Gastroesophageal sphincter (tissue), 4 donors: ENCODE data around the gene ADIG. TPM values are rescaled to one million over a fixed set of nuclear protein-coding genes. Genes with fewer than 3 reads are reported as not detected.

Source experiments
- ATAC-seq: fragments of 150-250 bp; one replicate; pipeline ENCODE4 v1.9.1; 2016; ENCODE audit warnings: mild to moderate bottlenecking, moderate library complexity
- H3K27ac ChIP-seq, 4 donors: fragments of 200-600 bp; sonication (generic) in 3 of 4; 1 replicate in 3 of 4; 2 replicates in 1 of 4; pipeline ENCODE4 v1.5.1; 2016 to 2019
- H3K27me3 ChIP-seq: fragments of 200-600 bp; sonication (generic); one replicate; pipeline ENCODE4 v1.5.1; 2019
- H3K36me3 ChIP-seq, 2 donors: fragments of 200-600 bp; sonication (generic); one replicate each; pipeline ENCODE4 v1.5.1; 2019; ENCODE audit warnings: control low read depth in 1 of 2
- H3K4me1 ChIP-seq, 3 donors: fragments of 200-600 bp; sonication (generic); 1 replicate in 2 of 3; 2 replicates in 1 of 3; pipeline ENCODE4 v1.5.1; 2016 to 2019; ENCODE audit warnings: control low read depth in 2 of 3
- H3K4me3 ChIP-seq, 2 donors: fragments of 200-600 bp; sonication (generic); one replicate each; pipeline ENCODE4 v1.5.1; 2019; ENCODE audit warnings: mild to moderate bottlenecking in 1 of 2, moderate library complexity in 1 of 2
- H3K9me3 ChIP-seq, 3 donors: fragments of 200-600 bp; sonication (generic); one replicate each; pipeline ENCODE4 v1.5.1; 2017 to 2019; ENCODE audit warnings: control low read depth in 2 of 3
- EP300 ChIP-seq: sonication (generic); formaldehyde crosslinking; IDR thresholded peaks from one replicate; pipeline ENCODE4 v1.6.1; 2017; ENCODE audit warnings: antibody characterized with exemption, mild to moderate bottlenecking
- POLR2A ChIP-seq, 2 donors: fragments of 450-650 bp; IDR thresholded peaks; one replicate each; pipeline ENCODE4 v1.6.1; 2017; ENCODE audit warnings: antibody characterized with exemption in 2 of 2, mild to moderate bottlenecking in 2 of 2, moderate library complexity in 1 of 2
- POLR2AphosphoS5 ChIP-seq: sonication (generic); formaldehyde crosslinking; IDR thresholded peaks from one replicate; pipeline ENCODE4 v1.6.1; 2017; ENCODE audit warnings: antibody characterized with exemption
- WGBS, 2 donors: methylation state at CpG; one replicate each; pipeline ENCODE4 v1.1.5; 2018; ENCODE audit warnings: low coverage in 1 of 2; 5-methylcytosine and 5-hydroxymethylcytosine counted together
- total RNA-seq, 4 donors: library from RNA; depleted of rRNA; stranded (reverse); fragments of >200 nt; gene quantifications; one replicate each; pipeline ENCODE4 v1.1.0, GENCODE V29; 2016
- TF ChIP-seq, protein P1 (sequence below), 4 experiments: fragments of 200-600 bp in 2 of 4; fragments of 450-650 bp in 2 of 4; sonication (generic) in 1 of 4; IDR thresholded peaks; one replicate each; pipeline ENCODE4 v1.5.1; 2017 to 2019; ENCODE audit warnings: antibody characterized with exemption in 4 of 4, mild to moderate bottlenecking in 2 of 4, moderate library complexity in 2 of 4

The ADIG gene
- total RNA-seq, 4 donors from 2014 or later = not detected

DNA sequence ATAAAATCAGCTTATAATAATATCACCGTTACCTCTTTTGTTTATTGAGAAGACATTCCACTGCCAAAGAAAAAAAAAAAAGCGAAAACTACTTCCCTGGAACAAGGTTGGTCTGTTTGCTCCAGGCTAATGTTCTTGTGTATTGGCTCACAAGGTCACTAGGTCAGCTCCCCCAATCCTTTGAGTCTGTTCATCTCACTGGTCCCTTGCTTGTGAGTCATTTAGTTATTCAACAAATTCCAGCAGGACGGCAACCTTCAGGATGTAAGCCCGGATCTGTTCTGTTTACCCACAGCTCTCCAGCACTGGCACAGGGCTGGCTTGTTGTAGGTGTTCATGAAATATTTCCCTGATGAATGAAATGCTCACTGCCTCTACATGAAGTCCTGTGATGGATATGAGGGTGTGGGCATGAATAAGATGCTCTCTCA, 23.9 kb downstream of the ADIG start:
- TF ChIP-seq, protein P1, sequence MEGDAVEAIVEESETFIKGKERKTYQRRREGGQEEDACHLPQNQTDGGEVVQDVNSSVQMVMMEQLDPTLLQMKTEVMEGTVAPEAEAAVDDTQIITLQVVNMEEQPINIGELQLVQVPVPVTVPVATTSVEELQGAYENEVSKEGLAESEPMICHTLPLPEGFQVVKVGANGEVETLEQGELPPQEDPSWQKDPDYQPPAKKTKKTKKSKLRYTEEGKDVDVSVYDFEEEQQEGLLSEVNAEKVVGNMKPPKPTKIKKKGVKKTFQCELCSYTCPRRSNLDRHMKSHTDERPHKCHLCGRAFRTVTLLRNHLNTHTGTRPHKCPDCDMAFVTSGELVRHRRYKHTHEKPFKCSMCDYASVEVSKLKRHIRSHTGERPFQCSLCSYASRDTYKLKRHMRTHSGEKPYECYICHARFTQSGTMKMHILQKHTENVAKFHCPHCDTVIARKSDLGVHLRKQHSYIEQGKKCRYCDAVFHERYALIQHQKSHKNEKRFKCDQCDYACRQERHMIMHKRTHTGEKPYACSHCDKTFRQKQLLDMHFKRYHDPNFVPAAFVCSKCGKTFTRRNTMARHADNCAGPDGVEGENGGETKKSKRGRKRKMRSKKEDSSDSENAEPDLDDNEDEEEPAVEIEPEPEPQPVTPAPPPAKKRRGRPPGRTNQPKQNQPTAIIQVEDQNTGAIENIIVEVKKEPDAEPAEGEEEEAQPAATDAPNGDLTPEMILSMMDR (IDR thresholded peaks at IDR 0.05) = no peak
- TF ChIP-seq POLR2AphosphoS5 = no peak
- no peak for TF ChIP-seq EP300
- no peak for TF ChIP-seq POLR2A (IDR thresholded peaks at IDR 0.05)
- peaks cover 0 to 5% (median 0%) of the 10 kb centered on the region in 3 donors for H3K4me1 ChIP-seq
- H3K27ac ChIP-seq = no peak overlapping the region
- no peak overlapping the region for H3K4me3 ChIP-seq
- H3K36me3 ChIP-seq = no peaks in the 10 kb centered on the region
- H3K9me3 ChIP-seq = no peaks in the 10 kb centered on the region
- 43 to 51% methylated on average over 2 to 4 of the region's 4 CpGs for WGBS, 2 donors
- no peak for ATAC-seq
- H3K27me3 ChIP-seq = peaks cover 87% of the 10 kb centered on the region

DNA sequence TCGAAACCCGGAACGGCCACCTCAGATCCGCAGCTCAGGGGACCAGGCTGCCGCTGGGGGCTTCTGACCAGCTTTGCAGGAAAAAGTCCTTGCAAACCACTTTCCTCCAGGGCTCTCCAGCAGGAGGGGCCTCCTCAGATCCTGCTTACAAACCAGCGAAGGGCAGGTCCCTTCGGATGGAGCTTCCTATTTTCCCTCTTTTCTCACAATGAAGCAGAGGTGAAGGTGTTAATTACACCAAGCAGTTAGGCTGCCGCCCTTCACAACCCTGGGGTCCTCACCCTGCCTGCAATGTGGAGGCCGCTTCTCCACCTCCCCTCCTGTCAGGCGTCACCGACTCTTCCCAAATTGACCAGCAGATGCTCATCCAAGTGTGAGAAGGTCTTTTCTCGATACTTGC, 26.4 kb downstream of the ADIG start:
- no peaks in the 10 kb centered on the region for H3K4me1 ChIP-seq
- no peaks in the 10 kb centered on the region for H3K9me3 ChIP-seq
- ATAC-seq = no peak
- H3K27ac ChIP-seq = no peak overlapping the region
- no peak overlapping the region for H3K4me3 ChIP-seq
- peaks cover 81% of the 10 kb centered on the region for H3K27me3 ChIP-seq
- H3K36me3 ChIP-seq = no peaks in the 10 kb centered on the region
- TF ChIP-seq, protein P1 (IDR thresholded peaks at IDR 0.05) = no peak
- TF ChIP-seq POLR2A (IDR thresholded peaks at IDR 0.05) = no peak
- TF ChIP-seq POLR2AphosphoS5 = no peak
- no peak for TF ChIP-seq EP300
- WGBS, 2 donors = 20 to 24% methylated on average over 8 to 12 of the region's 12 CpGs

DNA sequence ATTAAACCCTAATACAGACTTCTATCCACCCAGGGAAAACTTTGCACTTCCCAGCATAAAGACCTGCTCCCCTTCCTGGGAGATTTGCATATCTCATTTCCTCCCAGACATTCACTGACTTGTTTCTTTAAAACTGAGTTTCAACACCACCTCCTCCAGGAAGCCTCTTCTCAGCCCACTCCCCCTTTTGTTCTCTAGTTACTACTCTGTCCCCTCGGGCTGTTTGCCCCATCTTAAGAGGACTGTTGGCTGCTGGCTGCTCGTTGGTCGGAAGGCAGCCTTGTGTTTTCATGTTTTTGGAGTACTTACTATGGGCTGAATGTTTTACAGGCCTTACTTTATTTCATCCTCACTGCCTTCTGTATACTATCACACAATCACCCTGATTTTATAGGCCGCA, 27.2 kb downstream of the ADIG start:
- Histone ChIP-seq H3K4me3 (no peak overlapping the region), H3K27ac (no peak overlapping the region), H3K9me3 (no peaks in the 10 kb centered on the region), H3K36me3 (no peaks in the 10 kb centered on the region), H3K4me1 (no peaks in the 10 kb centered on the region), H3K27me3 (peaks cover 80% of the 10 kb centered on the region)
- ATAC-seq = no peak
- 72% methylated on average over 4 of the region's 4 CpGs; no CpG with 5 or more reads in 1 of the 2 donors for WGBS, 2 donors
- TF ChIP-seq POLR2A (IDR thresholded peaks at IDR 0.05) (no peak), EP300 (no peak), POLR2AphosphoS5 (no peak)
- TF ChIP-seq, protein P1 (IDR thresholded peaks at IDR 0.05) = no peak

DNA sequence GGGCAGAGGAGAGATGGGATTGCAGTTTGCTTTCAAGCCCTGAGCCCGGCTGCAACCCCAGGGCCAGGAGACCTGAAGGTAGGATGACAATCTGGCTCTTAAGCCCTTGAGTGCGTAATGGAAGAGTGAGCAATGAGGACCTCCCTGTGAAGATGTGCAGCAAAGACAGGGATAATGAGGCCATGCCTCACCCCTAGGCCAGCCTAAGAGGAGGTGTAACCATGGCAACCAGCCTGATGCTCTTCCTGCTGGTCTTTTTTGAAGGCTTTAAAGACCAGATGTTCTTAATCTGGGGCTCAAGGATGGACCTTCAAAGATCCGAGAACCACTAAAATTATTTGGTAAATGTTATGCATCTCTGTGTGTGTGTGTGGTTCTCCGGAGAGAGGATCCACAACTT, 28.8 kb downstream of the ADIG start:
- WGBS, 2 donors = 33 to 86% methylated on average over 1 to 2 of the region's 4 CpGs
- H3K27me3 ChIP-seq = peaks cover 78% of the 10 kb centered on the region
- H3K4me1 ChIP-seq = no peaks in the 10 kb centered on the region
- ATAC-seq = no peak
- no peak for TF ChIP-seq POLR2A (IDR thresholded peaks at IDR 0.05)
- TF ChIP-seq, protein P1 (IDR thresholded peaks at IDR 0.05) = no peak
- TF ChIP-seq POLR2AphosphoS5 = no peak
- TF ChIP-seq EP300 = no peak
- H3K36me3 ChIP-seq = no peaks in the 10 kb centered on the region
- no peaks in the 10 kb centered on the region for H3K9me3 ChIP-seq
- H3K27ac ChIP-seq = no peak overlapping the region
- no peak overlapping the region for H3K4me3 ChIP-seq

DNA sequence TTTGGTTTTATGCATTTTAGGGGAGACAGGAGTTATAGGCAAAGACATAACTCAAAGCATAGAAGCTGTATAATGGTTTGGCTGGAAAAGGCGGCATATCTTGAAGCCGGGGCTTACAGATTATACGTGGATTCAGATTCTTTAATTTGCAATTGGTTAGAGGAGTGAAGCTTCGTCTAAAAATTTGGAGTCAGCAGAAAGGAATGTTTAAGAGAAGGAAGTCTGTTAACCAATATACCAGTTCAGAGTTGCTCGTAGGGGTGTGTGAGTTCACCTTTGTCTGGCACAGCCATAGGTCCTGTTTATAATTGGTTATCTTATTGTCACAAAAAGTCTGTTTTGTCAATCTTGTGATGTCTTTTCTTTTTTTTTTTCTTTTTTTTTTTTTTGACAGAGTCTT, 29.5 kb downstream of the ADIG start:
- ATAC-seq = no peak
- H3K4me3 ChIP-seq = no peak overlapping the region
- 48 to 77% methylated on average over 5 of the region's 5 CpGs for WGBS, 2 donors
- no peaks in the 10 kb centered on the region for H3K4me1 ChIP-seq
- TF ChIP-seq EP300 = no peak
- no peak for TF ChIP-seq POLR2AphosphoS5
- TF ChIP-seq POLR2A (IDR thresholded peaks at IDR 0.05) = no peak
- TF ChIP-seq, protein P1 (IDR thresholded peaks at IDR 0.05) = no peak
- H3K36me3 ChIP-seq = no peaks in the 10 kb centered on the region
- H3K9me3 ChIP-seq = no peaks in the 10 kb centered on the region
- no peak overlapping the region for H3K27ac ChIP-seq
- H3K27me3 ChIP-seq = peaks cover 85% of the 10 kb centered on the region
